Colonic mucosa (tissue), 4 donors: ENCODE data around the gene MGST3. TPM values are rescaled to one million over a fixed set of nuclear protein-coding genes. Genes with fewer than 3 reads are reported as not detected.
"Not testable (repeated sequence)": the region's sequence is repeated elsewhere in the genome, so short reads cannot be mapped to it uniquely, and the experiment has no call there.

Experiments used
- DNase-seq: peaks from one replicate; pipeline ENCODE4 v3.0.0-alpha.2; 2020
- H3K27ac ChIP-seq: fragments of 200-600 bp; one replicate; pipeline ENCODE4 v1.8.0; 2021
- H3K27me3 ChIP-seq: fragments of 200-600 bp; one replicate; pipeline ENCODE4 v1.8.0; 2021
- H3K36me3 ChIP-seq: fragments of 200-600 bp; one replicate; pipeline ENCODE4 v1.8.0; 2021
- H3K4me1 ChIP-seq: fragments of 200-600 bp; one replicate; pipeline ENCODE4 v1.8.0; 2021; ENCODE audit warnings: mild to moderate bottlenecking
- H3K4me3 ChIP-seq: fragments of 200-600 bp; one replicate; pipeline ENCODE4 v1.8.0; 2021
- H3K9ac ChIP-seq, 2 donors: one replicate each; pipeline ENCODE4 v1.7.0; 2013; ENCODE audit warnings: control low read depth in 2 of 2, low read depth in 2 of 2, low read length in 2 of 2
- H3K9me3 ChIP-seq: fragments of 200-600 bp; one replicate; pipeline ENCODE4 v1.8.0; 2021
- CTCF ChIP-seq: fragments of 200-600 bp; IDR thresholded peaks from one replicate; pipeline ENCODE4 v1.8.0; 2022; ENCODE audit warnings: antibody characterized with exemption, mild to moderate bottlenecking
- intact Hi-C: fragments of 100-400 bp; cut with DNase I; formaldehyde crosslinking; loops from one replicate; pipeline ENCODE4 v1.14.1; 2022
- total RNA-seq, 2 donors: library from RNA; stranded (reverse); fragmentation: NEBNext Ultra II Directional in 1 of 2; extraction: Animal tissue kit (Norgen Biotek cat#: 25700) in 1 of 2; gene quantifications; one replicate each; pipeline ENCODE4 v1.2.1, GENCODE V29; 2021
- donor health status: healthy.
- donor health status: DM: no; HTN: no; CAD: no.
- donor health status: DM: no; HTN: no; CAD: no.

MGST3 gene
- total RNA-seq = 100 to 1,000 TPM; 338 to 410 TPM

DNA sequence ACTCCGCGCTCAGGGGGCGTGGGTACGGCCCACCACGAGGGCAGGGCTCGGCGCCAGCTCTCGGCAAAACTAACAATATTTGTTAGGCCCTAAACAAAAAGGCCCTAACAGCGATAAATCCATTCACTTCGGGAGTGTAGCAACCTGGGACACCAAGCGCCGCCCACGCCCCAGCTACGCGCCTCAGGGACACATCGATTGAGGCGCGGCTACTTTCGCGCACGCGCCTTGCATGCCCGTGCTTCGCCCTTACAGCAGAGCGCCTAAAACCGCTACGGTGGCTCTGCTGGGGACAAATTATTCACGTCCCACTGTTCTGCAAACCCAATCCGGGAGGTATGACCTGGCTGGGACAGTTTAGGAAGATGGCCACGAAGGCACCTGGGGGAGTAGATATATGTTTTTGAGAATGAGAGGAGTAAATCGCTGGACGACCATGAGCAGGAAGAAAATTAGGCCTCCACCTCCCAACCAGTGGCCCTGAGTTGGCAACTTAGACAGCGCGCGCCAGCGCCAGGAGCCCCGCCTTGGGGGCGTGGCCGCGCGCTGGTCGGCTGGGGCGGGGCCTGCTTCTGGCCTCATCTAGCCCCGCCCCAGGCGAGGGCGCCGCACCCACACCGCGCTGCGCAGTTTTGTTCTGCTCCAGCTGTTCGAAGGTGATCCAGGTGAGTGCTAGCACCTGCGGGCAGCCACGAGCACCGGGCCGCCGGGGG, at the start of gene MGST3:
TSS of gene MGST3 (plus strand) at position 606 of the 713 bp plus-strand sequence. CDS start 18,614 bp downstream, outside the sequence.
- no peaks in the 10 kb centered on the region for H3K9me3 ChIP-seq
- peak within 1 kb of the TSS; percentile 88 for H3K27ac ChIP-seq
- peaks cover 8% of the 10 kb centered on the region for H3K4me1 ChIP-seq
- H3K36me3 ChIP-seq = no peaks in the 10 kb centered on the region
- H3K27me3 ChIP-seq = no peaks in the 10 kb centered on the region
- H3K9ac ChIP-seq = peak within 1 kb of the TSS; percentile 80 to 98
- peak; percentile 96 for DNase-seq
- intact Hi-C loops = loop anchor here (10.0 kb wide), 1 partner anchor 134 kb away; the partner anchor contains the start of gene TMCO1
- TF ChIP-seq CTCF = no peak
- peak within 1 kb of the TSS; percentile 62 for H3K4me3 ChIP-seq

GRCh38 chr1:165581926-165582325, 49.1 kb upstream of the MGST3 start:
- no peaks in the 10 kb centered on the region for H3K9me3 ChIP-seq
- H3K9ac ChIP-seq = no peak overlapping the region
- no peak overlapping the region for H3K27ac ChIP-seq
- TF ChIP-seq CTCF = no peak
- no peaks in the 10 kb centered on the region for H3K4me1 ChIP-seq
- H3K36me3 ChIP-seq = no peaks in the 10 kb centered on the region
- H3K4me3 ChIP-seq = no peak overlapping the region
- DNase-seq = no peak
- no peaks in the 10 kb centered on the region for H3K27me3 ChIP-seq
- intact Hi-C loops = no loop called here

DNA sequence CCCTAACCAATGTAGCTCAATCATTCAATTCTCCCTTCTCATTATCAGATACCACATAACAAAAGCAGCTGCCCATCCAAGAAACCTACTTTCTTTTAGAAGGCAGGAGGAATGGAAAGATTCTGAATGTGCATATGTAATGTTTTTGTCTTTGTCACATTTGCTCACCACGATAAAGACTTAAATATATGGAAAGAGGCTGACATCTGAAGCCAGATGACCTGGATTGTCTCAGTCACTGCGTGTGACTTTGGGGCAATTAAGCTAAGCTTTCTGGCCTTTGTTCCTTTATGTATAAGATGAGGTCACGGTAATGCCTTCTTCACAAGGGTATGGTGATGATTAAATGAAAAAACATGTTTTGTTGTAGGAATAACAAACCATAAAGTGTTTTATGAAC, 44.6 kb upstream of the MGST3 start:
- no peaks in the 10 kb centered on the region for H3K27me3 ChIP-seq
- no peak for DNase-seq
- TF ChIP-seq CTCF = no peak
- H3K4me1 ChIP-seq = no peaks in the 10 kb centered on the region
- no peak overlapping the region for H3K9ac ChIP-seq
- H3K9me3 ChIP-seq = no peaks in the 10 kb centered on the region
- no peak overlapping the region for H3K4me3 ChIP-seq
- no peaks in the 10 kb centered on the region for H3K36me3 ChIP-seq
- intact Hi-C loops = no loop called here
- H3K27ac ChIP-seq = no peak overlapping the region

GRCh38 chr1:165591391-165591790, 39.6 kb upstream of the MGST3 start:
- not testable (repeated sequence) for H3K4me1 ChIP-seq, H3K27ac ChIP-seq, H3K36me3 ChIP-seq, H3K4me3 ChIP-seq, H3K9ac ChIP-seq, DNase-seq, H3K9me3 ChIP-seq
- intact Hi-C loops = loop anchor here (5.0 kb wide), 2 partner anchors 334 to 444 kb away; no protein-coding TSS in a partner anchor
- H3K27me3 ChIP-seq = peaks cover 15% of the 10 kb centered on the region

- H3K4me3 ChIP-seq = no peak overlapping the region
- no peaks in the 10 kb centered on the region for H3K4me1 ChIP-seq
- intact Hi-C loops = loop anchor here (2.0 to 5.0 kb wide), 3 partner anchors 198 to 446 kb away; no protein-coding TSS in a partner anchor
- TF ChIP-seq CTCF = peak; percentile 94
- H3K9ac ChIP-seq = no peak overlapping the region
- no peaks in the 10 kb centered on the region for H3K9me3 ChIP-seq
- H3K27me3 ChIP-seq = peaks cover 15% of the 10 kb centered on the region
- H3K36me3 ChIP-seq = no peaks in the 10 kb centered on the region
- peak; percentile 78 for DNase-seq
- no peak overlapping the region for H3K27ac ChIP-seq
These were observed 37.9 kb upstream of the MGST3 start for GRCh38 chr1:165592945-165593823.
